HEK293 (cell line): Measurements from ENCODE around the gene ZNF536.

Experiments
- CTCF ChIP-seq: fragments of 450-650 bp; formaldehyde crosslinking; IDR thresholded peaks from 2 replicates; pipeline ENCODE4 v1.5.1; 2016; ENCODE audit warnings: missing biosample characterization, missing genetic modification characterization
- INSM2 ChIP-seq: fragments of 450-650 bp; formaldehyde crosslinking; IDR thresholded peaks from 2 replicates; pipeline ENCODE4 v1.5.1; 2016; ENCODE audit warnings: missing biosample characterization, missing genetic modification characterization
- ZBTB17 ChIP-seq: fragments of 450-650 bp; formaldehyde crosslinking; IDR thresholded peaks from 2 replicates; pipeline ENCODE4 v1.5.1; 2016; ENCODE audit warnings: missing biosample characterization, missing genetic modification characterization
- ZFP37 ChIP-seq: fragments of 450-650 bp; formaldehyde crosslinking; IDR thresholded peaks from 2 replicates; pipeline ENCODE4 v1.5.1; 2016; ENCODE audit warnings: missing biosample characterization, missing genetic modification characterization
- ZFP41 ChIP-seq: fragments of 450-650 bp; formaldehyde crosslinking; IDR thresholded peaks from 2 replicates; pipeline ENCODE4 v1.5.1; 2016; ENCODE audit warnings: missing biosample characterization, missing genetic modification characterization, borderline replicate concordance
- ZNF169 ChIP-seq: fragments of 450-650 bp; formaldehyde crosslinking; IDR thresholded peaks from 2 replicates; pipeline ENCODE4 v1.5.1; 2016; ENCODE audit warnings: missing biosample characterization, missing genetic modification characterization

DNA sequence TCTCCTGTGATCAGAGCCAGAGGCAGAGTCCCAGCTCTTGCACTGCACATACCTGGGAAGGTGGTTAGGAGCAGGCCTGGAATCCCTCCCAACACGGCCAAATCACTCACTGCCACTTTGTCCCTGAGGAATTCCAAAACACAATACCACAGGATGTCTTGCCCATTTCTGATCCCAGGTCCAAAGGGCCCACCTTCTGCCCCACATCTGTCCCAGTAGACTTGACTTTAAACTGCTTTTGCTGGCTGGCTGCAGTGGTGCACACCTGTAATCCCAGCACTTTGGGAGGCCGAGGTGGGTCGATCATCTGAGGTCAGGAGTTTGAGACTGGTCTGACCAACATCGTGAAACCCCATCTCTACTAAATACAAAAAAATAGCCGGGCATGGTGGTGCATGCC, 18.9 kb downstream of the ZNF536 start:
- TF ChIP-seq ZNF169 (tag by site-specific recombination) (no peak), CTCF (tag by site-specific recombination) (no peak), ZFP41 (tag by site-specific recombination) (no peak), ZBTB17 (tag by site-specific recombination) (no peak), ZFP37 (tag by site-specific recombination) (no peak), INSM2 (tag by site-specific recombination) (no peak)
